Testis (tissue), 3 donors: ENCODE data around the gene RCAN3. TPM values are rescaled to one million over a fixed set of nuclear protein-coding genes. Genes with fewer than 3 reads are reported as not detected.

Experiments used
- DNase-seq: peaks from one replicate; pipeline ENCODE4 v3.0.0-alpha.2; 2019
- H3K27ac ChIP-seq, 2 donors: fragments of 200-600 bp; sonication (generic); one replicate each; pipeline ENCODE4 v1.5.1; 2019
- H3K27me3 ChIP-seq: fragments of 200-600 bp; sonication (generic); one replicate; pipeline ENCODE4 v1.5.1; 2019
- H3K36me3 ChIP-seq: fragments of 200-600 bp; sonication (generic); one replicate; pipeline ENCODE4 v1.5.1; 2017; ENCODE audit warnings: low read depth; ENCODE audit errors: missing control alignments
- H3K4me1 ChIP-seq: fragments of 200-600 bp; sonication (generic); one replicate; pipeline ENCODE4 v1.5.1; 2019
- H3K4me3 ChIP-seq, 2 donors: fragments of 200-600 bp; sonication (generic); one replicate each; pipeline ENCODE4 v1.5.1; 2017 to 2019
- H3K9me3 ChIP-seq: fragments of 200-600 bp; sonication (generic); one replicate; pipeline ENCODE4 v1.5.1; 2017
- POLR2A ChIP-seq: fragments of 450-650 bp; IDR thresholded peaks from one replicate; pipeline ENCODE4 v1.6.1; 2017; ENCODE audit warnings: antibody characterized with exemption, mild to moderate bottlenecking, moderate library complexity
- WGBS, 2 donors: methylation state at CpG; one replicate each; pipeline ENCODE4 v1.1.5; 2018; 5-methylcytosine and 5-hydroxymethylcytosine counted together
- intact Hi-C: fragments of 100-400 bp; cut with DNase I; formaldehyde crosslinking; loops from one replicate; pipeline ENCODE4 v1.15.1; 2023; ENCODE audit warnings: low total_unique reads
- polyA plus RNA-seq: library from polyadenylated mRNA; stranded (reverse); fragments of 350-450 nt; fragmentation: Illumina TruSeq; extraction: RNeasy Lipid Tissue Mini Kit (QIAGEN cat#74804); gene quantifications from one replicate; pipeline ENCODE4 v1.2.3, GENCODE V29; 2014; ENCODE audit warnings: low read depth, low replicate concordance; ENCODE audit not compliant: insufficient read depth
- total RNA-seq, 2 donors: library from RNA; depleted of rRNA; stranded (reverse); fragments of >200 nt; gene quantifications; one replicate each; pipeline ENCODE4 v1.2.3, GENCODE V29; 2016
- TF ChIP-seq, protein P1 (sequence below), 3 experiments: fragments of 450-650 bp in 2 of 3; fragments of 200-600 bp in 1 of 3; sonication (generic) in 1 of 3; IDR thresholded peaks; one replicate each; pipeline ENCODE4 v1.5.1; 2016 to 2019; ENCODE audit warnings: antibody characterized with exemption in 3 of 3, mild to moderate bottlenecking in 2 of 3, moderate library complexity in 1 of 3

RCAN3 gene
- total and polyA plus RNA-seq, 3 donors from 2014 or later: 4.2 to 8.0 (median 7.9) TPM

DNA sequence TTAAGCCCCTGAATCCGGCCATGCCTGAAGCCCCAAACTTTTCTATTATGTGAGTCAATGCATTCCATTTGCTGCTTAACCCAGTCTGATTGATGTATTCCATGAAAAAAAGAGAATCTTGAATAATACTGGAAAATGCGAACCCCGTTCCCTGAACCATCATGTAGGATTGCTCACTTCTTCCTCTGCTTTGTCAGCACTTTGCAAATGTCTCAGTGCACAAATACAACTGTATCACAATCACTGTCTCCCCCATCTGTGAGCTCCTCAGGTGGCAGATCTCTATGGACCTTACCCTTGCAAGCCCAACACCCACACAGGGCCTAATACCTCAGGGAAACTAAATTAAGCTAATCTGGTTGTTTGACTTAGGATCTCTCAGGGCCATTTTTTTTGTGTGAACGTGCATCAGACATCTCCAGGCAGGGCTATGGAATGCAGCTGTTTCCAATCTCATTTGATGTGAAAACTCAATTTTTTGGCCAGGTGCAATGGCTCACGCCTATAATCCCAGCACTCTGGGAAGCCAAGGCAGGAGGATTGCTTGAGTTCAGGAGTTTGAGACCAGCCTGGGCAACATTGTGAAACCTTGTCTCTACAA is 2.1 kb upstream of the RCAN3 start:
- no peak overlapping the region for H3K4me3 ChIP-seq
- no peak for DNase-seq
- intact Hi-C loops: no loop called here
- no peaks in the 10 kb centered on the region for H3K36me3 ChIP-seq
- 74 to 82% methylated on average over 5 of the region's 5 CpGs for WGBS, 2 donors
- no peak for TF ChIP-seq POLR2A
- TF ChIP-seq, protein P1, sequence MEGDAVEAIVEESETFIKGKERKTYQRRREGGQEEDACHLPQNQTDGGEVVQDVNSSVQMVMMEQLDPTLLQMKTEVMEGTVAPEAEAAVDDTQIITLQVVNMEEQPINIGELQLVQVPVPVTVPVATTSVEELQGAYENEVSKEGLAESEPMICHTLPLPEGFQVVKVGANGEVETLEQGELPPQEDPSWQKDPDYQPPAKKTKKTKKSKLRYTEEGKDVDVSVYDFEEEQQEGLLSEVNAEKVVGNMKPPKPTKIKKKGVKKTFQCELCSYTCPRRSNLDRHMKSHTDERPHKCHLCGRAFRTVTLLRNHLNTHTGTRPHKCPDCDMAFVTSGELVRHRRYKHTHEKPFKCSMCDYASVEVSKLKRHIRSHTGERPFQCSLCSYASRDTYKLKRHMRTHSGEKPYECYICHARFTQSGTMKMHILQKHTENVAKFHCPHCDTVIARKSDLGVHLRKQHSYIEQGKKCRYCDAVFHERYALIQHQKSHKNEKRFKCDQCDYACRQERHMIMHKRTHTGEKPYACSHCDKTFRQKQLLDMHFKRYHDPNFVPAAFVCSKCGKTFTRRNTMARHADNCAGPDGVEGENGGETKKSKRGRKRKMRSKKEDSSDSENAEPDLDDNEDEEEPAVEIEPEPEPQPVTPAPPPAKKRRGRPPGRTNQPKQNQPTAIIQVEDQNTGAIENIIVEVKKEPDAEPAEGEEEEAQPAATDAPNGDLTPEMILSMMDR (IDR thresholded peaks at IDR 0.05): no peak
- no peaks in the 10 kb centered on the region for H3K27me3 ChIP-seq
- no peaks in the 10 kb centered on the region for H3K9me3 ChIP-seq
- no peak overlapping the region for H3K27ac ChIP-seq
- peaks cover 5% of the 10 kb centered on the region for H3K4me1 ChIP-seq

DNA sequence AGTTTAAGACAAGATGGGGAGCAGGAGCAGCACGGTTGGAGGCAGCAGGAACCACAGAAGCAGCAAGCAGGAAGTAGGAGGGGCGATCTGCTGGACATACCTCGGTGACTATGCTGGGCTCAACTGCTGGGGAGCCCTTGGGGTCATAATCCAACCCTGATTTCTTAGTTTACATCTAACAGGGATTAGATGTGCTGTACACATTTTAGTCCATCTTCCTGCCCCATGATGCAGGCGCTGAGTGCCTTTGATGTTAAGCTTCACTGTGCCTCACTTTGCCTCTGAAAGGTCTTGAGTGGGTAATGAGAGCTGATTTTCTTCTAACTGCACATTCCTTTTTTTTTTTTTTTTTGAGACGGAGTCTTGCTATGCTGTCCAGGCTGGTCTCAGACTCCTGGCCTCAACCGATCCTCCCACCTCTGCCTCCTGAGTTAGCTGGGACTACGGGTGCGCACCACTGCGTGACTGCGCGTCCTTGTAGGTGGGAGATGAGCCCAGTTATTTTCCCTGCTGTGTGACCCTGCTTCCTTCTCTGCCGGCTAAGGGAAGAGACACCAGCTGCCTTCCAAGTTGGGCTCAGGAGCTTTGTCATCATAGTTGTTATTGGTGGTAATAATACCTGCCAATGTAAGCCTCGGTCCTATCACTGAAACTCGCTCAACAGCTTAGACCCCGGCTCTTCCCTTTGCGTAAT is 1.1 kb upstream of the RCAN3 start:
- peak; percentile 33 for DNase-seq
- no peaks in the 10 kb centered on the region for H3K9me3 ChIP-seq

DNA sequence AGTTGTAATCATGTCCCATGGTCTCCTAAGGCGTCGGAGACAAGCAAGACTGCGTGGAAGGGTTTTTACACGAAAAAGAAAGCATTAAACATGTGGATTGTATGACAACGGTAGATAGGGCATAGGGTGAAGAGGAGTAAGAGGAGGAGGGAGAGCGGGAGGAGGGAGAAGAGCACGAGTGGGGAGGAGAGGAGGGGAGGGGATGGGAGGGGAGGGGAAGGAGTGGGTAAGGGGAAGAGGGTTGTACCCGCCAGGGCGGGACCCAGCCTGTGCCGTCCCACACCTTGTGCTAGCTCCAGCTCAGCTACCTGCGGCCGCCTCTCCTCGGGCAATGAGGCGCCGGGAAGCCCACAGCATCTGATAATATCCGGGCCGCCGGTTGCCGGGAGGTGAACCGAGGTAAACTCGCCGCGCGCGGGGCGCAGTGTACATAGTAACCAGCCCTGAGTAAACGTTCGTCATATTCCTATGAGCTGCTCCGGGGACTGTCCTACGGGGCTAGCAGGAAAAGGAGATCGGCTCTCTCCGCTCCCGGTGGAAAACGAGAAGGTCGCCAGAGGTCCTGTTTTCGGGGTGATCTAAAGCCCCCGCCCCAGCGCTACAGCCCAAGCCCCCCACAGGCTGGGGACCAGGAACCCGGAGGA is 449 bp upstream of the RCAN3 start:
- H3K27me3 ChIP-seq: no peaks in the 10 kb centered on the region
- no peaks in the 10 kb centered on the region for H3K9me3 ChIP-seq
- peak overlapping the region; percentile 65 to 80 for H3K4me3 ChIP-seq
- H3K36me3 ChIP-seq: no peaks in the 10 kb centered on the region
- DNase-seq: peak; percentile 57
- peaks cover 5% of the 10 kb centered on the region for H3K4me1 ChIP-seq
- WGBS, 2 donors: 2 to 5% methylated on average over 23 to 39 of the region's 39 CpGs
- intact Hi-C loops: no loop called here
- TF ChIP-seq, protein P1 (IDR thresholded peaks at IDR 0.05): no peak
- H3K27ac ChIP-seq: peak overlapping the region; percentile 70 to 82

More for the DNA sequence above, 1.1 kb upstream of the RCAN3 start:
- peak overlapping the region; percentile 70 to 82 for H3K27ac ChIP-seq
- H3K4me3 ChIP-seq: peak overlapping the region; percentile 65 to 80
- WGBS, 2 donors: 34 to 51% methylated on average over 16 of the region's 16 CpGs
- no peaks in the 10 kb centered on the region for H3K27me3 ChIP-seq
- H3K36me3 ChIP-seq: no peaks in the 10 kb centered on the region
- intact Hi-C loops: no loop called here
- TF ChIP-seq POLR2A: no peak
- TF ChIP-seq, protein P1 (IDR thresholded peaks at IDR 0.05): no peak
- peaks cover 5% of the 10 kb centered on the region for H3K4me1 ChIP-seq

DNA sequence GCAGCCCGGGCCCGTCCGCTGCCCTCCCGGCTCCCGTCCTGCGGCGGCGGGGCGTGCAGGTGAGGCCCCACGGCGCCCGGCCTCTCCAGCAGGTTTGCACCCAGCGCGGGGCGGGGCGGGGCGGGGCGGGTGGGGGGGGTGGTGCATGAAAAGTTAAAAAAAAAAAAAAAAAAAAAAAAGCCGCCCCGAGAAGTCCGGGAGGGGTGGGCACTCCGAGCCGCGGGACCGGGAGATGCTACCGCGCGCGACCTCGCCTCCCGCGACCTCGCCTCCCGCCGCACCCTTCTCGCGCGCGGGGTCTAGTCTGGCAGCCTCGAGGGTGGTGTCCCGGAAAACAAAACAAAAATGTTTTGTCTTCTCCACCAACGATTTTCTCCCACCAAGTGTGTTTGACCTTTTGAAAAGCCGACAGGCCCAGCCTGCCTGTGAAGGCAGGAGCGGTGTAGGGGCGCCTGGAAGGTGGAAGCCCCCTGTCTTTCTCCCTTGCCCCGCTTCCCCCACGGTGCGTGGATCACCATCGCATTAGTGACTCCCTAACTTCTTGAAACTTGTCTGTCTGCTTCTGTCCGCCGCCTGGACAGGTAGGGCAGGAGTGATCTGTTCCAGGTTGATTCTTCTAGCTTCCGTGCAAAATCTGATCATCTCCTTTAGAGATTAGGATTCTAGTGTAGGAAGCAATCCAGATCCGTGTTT is 569 bp downstream of the RCAN3 start:
- Histone ChIP-seq H3K27me3 (no peaks in the 10 kb centered on the region), H3K4me3 (peak overlapping the region; percentile 65 to 80), H3K36me3 (no peaks in the 10 kb centered on the region), H3K4me1 (peaks cover 5% of the 10 kb centered on the region), H3K27ac (peak overlapping the region in 1 of 2 donors; percentile 82), H3K9me3 (no peaks in the 10 kb centered on the region)
- WGBS, 2 donors: 6 to 9% methylated on average over 30 to 35 of the region's 53 CpGs
- TF ChIP-seq, protein P1 (IDR thresholded peaks at IDR 0.05): no peak
- TF ChIP-seq POLR2A: no peak
- intact Hi-C loops: no loop called here
- DNase-seq: no peak
